Hair follicular keratinocyte (primary cell): Measurements from ENCODE around the gene PLIN3. TPM values are rescaled to one million over a fixed set of nuclear protein-coding genes. Genes with fewer than 3 reads are reported as not detected.

ENCODE experiments used
- total RNA-seq: library from RNA; depleted of rRNA; stranded (reverse); fragments of >200 nt; gene quantifications from 2 replicates; pipeline ENCODE4 v1.2.3, GENCODE V29; 2015

PLIN3 gene, protein sequence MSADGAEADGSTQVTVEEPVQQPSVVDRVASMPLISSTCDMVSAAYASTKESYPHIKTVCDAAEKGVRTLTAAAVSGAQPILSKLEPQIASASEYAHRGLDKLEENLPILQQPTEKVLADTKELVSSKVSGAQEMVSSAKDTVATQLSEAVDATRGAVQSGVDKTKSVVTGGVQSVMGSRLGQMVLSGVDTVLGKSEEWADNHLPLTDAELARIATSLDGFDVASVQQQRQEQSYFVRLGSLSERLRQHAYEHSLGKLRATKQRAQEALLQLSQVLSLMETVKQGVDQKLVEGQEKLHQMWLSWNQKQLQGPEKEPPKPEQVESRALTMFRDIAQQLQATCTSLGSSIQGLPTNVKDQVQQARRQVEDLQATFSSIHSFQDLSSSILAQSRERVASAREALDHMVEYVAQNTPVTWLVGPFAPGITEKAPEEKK
- total RNA-seq: 91.7 and 98.0 TPM in 2 replicates

DNA sequence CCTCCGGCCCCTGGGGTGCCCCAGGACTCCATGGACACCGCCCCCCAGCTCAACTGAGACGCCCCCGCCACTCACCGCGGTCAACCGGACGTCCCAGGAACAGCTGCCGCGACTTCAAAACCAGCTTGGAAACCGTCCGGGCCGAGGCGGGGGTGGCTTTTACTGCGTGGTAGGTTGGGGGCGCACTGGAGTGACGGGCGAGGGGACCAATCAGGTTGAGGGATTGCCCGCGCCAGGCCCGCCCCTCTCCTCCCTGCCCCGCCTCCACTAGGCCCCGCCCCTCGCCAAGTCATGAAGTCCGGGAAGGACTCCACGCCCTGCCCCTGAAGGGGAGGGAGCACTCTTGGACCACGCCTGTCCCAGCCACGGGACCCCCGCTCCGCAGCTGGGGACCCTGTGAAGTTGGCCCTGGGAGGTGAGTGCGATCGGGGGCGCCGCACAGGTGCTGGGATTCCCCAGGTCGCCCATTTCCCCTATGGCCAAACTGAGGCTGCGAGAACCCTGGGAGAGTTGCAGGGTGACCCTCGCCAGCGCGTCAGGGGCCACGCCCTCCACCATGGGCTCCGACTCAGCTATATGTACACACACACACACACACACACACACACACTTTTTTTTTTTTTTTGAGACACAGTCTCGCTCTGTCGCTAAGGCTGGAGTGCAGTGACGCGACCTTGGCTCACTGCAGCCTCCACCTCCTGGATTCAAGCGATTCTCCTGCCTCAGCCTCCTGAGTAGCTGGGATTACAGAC is at the start of gene PLIN3:
Gene PLIN3 (minus strand): TSS at position 134 of the 752 bp plus-strand sequence. CDS start 6,273 bp downstream, outside the sequence.

DNA sequence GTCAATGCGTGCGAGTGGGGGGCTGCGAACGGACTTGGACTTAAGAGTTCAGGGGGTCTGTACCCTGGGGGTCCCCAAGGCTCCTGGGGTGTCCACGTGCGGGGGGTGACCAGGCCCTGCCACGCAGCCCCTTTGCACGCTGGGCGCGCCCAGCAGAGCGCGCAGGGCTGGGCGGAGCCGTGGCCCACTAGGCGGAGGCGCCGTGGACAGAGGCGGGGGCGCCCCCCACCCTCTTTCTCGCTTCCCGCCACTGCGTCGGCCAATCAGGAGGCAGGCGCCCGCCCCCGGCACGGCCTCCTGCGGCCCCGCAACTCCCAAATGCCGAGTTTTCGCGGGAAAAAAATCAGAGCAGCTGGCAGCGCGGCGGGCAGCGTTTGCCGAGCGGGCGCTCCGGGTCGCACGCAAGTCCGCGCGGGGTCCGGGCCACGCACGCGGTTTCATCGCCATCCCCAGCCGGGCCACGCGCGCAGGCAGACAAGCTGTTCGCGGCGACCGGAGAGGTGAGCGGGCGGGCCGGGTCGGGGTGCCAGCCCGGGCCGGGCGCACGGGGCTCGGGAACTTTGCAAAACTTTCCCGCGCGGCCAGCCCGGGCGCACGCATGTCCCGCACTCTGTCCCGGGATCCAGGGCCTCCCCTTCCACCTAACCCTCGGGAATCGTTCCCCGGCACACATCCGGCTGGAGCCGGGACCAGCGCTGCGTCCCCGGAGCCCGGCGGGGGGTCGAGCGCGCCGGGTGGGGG is 41.9 kb upstream of the PLIN3 start, which contains the start of gene UHRF1:
Gene UHRF1 (plus strand): TSS at position 346 of the 741 bp plus-strand sequence. CDS start 1,385 bp downstream, outside the sequence.

DNA sequence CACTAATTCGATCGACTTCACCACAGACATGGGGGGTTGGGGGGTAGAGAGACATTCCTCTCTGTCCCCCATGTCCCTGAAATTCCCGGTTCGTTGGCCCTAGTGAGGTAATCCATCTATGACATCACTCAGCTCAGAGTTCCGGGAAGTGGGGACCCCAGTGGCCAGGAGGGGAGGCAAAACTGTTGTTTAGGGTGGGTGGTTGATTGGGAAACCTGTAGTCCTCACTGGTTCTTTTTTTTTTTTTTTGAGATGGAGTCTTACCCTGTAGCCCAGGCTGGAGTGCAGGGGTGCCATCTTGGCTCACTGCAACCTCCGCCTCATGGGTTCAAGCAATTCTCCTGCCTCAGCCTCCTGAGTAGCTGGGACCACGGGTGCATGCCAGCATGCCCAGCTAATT is 35.3 kb upstream of the PLIN3 start, which contains the start of gene ARRDC5:
Gene ARRDC5 (minus strand): TSS at position 101 of the 400 bp plus-strand sequence. CDS start 71 bp downstream, at position 30.

DNA sequence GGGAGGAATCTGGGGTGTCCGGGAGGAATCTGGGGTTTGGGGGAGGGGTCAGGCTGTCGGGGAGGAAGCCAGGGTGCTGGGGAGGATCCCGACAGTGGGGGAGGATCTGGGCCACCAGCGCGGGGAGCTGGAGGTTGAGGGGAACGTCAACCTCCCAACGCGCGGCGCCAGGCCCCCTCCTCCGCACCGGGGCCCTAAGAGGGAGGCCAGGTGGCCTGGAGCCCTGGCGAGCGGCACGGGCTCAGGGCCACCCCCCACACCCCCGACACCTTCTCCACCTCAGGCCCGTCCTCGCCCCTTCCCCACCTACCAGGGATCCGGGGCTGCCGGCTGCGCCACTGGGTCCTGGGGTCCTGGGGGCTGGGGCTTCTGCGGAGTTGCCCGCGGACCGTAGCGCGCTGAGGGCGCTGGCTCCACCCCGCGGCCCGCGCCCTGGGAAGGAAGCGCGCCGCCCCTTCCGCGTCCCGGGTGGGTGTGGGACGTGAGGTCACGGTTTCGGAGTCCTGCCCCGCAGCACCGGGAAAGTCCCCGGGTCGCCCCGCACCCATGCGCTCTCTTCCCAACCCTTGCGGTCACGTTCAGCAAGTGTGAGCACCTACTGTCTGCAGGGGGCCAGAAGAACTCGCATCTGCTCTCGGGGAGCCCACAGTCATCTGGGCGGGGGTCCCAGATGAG is 36.0 kb downstream of the PLIN3 start, which contains the start of gene TICAM1:
Gene TICAM1 (minus strand): TSS at position 409 of the 675 bp plus-strand sequence. CDS start 13,335 bp downstream, outside the sequence.

DNA sequence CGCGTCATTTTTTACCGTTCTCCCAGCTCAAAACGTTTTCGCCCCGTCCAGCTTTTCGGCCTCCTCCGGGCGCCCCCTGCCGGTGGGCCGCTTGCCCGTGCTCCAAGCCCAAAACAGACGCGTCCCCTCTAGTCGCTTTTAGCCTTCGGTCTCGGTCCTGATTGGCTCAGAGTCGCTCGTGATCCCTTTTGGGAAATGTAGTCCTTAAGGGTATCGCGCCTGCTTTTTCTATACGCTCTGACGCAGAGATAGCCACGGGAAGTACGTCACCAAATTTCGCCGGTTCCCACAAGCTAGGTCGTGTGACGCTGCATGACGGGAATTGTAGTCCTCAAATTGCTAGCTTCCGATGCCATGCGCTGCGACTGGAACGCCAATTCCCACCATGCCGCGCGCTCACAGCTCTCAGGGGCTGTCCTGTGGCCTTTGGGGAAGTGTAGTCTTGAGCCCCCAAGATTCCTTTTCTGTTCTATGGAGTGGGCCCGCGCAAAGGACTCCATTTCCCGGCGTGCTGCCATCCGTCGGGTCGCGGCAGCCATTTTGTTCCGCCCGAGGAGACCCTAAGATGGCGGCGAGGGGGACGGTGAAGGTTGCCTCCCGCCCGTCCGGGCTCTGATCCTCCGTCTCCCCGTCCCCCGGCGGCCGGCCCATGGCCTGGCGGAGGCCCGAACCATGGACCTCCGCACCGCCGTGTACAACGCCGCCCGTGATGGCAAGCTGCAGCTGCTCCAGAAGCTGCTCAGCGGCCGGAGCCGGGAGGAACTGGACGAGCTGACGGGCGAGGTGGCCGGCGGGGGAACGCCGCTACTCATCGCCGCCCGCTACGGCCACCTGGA is 76.1 kb downstream of the PLIN3 start, which contains the start of gene FEM1A:
Gene FEM1A (plus strand): TSS at position 552 of the 836 bp plus-strand sequence. CDS start 121 bp downstream, at position 673.

Other genes starting within 250 kb of the PLIN3 start
- gene TNFAIP8L1, start 228.2 kb downstream of the PLIN3 start, total RNA-seq: 3.7 and 6.6 TPM in 2 replicates
- gene MYDGF, start 197.3 kb downstream of the PLIN3 start, total RNA-seq: 130 and 196 TPM in 2 replicates
- gene DPP9, start 143.8 kb downstream of the PLIN3 start, total RNA-seq: 90.5 and 153 TPM in 2 replicates
- 13.7 and 18.5 TPM in 2 replicates for gene FEM1A, start 75.9 kb downstream of the PLIN3 start, total RNA-seq
- gene TICAM1, start 36.0 kb downstream of the PLIN3 start, total RNA-seq: 4.9 and 10.1 TPM in 2 replicates
- gene ARRDC5, start 35.2 kb upstream of the PLIN3 start, total RNA-seq: not detected in 2 replicates
- gene UHRF1, start 41.8 kb upstream of the PLIN3 start, total RNA-seq: 14.8 and 49.4 TPM in 2 replicates
- gene KDM4B, start 101.4 kb upstream of the PLIN3 start, total RNA-seq: 7.2 and 13.1 TPM in 2 replicates